Measurements from ENCODE around the gene CYP4X1.
"Not testable (repeated sequence)": the region's sequence is repeated elsewhere in the genome, so short reads cannot be mapped to it uniquely, and the experiment has no call there.

The CYP4X1 gene

GRCh38 chr1:47069509-47069908 is 46.0 kb downstream of the CYP4X1 start:
- not testable (repeated sequence) for DNase-seq (ENCODE audit: low read depth, low spot score)

DNA sequence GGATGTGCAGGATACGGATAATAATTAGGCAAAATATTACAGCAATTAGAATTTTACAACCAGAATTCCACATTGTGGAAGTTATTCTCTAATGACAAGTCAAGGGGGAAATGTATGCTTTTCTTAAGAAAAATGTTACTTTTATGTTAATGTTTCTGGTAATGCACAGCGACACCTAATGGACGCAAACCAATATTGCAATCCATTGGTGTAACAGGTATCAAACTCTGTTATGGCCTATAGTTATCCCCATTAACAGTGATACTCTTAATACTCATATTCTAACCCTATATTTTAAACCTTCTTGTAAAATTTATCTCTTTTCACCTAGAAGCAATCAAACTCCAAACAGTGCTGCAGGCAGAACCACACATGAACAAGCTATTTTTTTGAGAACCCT is 65.9 kb downstream of the CYP4X1 start:
- not testable (repeated sequence) for DNase-seq (ENCODE audit: low read depth, low spot score)

DNA sequence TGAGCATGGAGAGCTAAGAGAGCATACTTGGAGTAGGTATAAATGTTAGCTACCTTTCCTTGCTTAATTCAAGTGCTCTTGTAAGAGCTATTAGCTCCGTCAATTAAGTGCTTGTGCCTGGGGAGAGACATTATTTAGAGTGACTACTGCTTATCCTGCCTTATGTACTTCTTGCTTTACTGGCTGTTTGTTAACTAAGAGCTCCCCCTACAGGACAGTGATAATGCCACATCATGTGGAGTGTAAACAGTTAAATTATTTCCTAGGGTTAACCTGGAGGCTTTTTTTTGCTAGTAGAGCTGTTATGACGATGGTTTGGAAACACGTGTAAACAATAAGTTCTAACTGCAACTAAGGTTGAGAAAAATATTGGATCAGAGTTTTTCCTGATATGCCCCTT is 68.0 kb downstream of the CYP4X1 start:
- DNase-seq (ENCODE audit: low read depth, low spot score): not testable (repeated sequence)

All from iPS DF 19.7 (cell line).